DMS53 treated with DMSO at 0.1 percent for 48 hours (cell line): ENCODE measurements around the gene GCNT4.

Experiments used
- DNase-seq: peaks from one replicate; lab custom pipeline; 2025; ENCODE audit not compliant: unreplicated experiment; lab: John Stamatoyannopoulos, UW

Gene GCNT4

DNA sequence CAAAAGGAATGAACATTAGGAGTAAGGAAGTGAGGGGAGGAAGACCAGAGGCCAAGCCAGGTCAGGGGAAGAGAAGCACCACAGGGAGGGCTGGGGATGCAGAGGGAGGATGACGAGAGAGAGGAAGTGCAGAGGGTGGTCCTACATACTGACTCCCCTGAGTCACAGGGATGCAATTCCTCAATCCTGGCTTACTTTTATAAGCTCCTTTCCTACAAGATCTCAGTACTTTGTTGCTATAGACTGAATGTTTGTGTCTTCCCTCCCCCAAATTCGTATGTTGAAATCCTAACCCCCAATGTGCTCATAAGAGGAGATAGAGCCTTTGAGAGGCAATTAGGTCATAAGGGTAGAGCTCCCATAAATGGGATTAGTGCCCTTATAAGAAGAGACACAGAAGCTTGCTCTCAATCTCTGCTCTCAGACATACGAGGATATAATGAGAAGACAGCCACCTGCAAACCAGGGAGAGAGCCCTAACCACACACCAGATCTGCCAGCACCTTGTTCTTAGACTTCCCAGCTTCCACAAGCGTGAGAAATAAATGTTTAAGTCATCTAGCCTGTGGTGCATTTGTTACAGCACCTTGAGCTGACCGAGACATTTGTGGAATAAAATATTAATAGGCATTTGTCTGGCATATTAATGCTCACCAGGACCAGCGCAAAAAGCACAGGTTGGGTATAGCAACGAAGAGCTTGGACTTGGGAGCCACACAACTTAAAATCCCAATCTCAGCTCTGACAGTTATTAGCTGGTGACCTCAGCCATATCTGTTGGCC is 33.4 kb downstream of the GCNT4 start:
- no peak for DNase-seq

DNA sequence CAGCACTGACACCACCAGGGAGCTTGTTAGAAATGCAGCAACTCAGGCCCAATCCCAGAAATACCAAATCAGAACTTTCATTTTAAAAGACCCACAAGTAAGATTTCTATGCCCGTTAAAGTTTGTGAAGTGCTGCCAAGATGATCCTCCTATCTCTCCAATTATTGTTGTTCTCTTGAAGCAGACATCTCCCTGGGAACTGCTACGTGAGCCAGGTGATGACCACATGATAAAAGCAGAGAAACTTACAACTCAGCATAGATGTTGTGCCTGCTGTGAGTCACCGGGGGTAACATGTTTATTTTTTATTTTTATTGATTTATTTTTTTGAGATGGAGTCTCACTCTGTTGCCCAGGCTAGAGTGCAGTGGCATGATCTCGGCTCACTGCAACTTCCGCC is 34.4 kb downstream of the GCNT4 start:
- no peak for DNase-seq

GRCh38 chr5:75016896-75017295 is 35.5 kb downstream of the GCNT4 start:
- DNase-seq: no peak

GRCh38 chr5:75012748-75013147 is 39.6 kb downstream of the GCNT4 start:
- no peak for DNase-seq

GRCh38 chr5:75010838-75011237 is 41.5 kb downstream of the GCNT4 start:
- peak; percentile 38 for DNase-seq

DNA sequence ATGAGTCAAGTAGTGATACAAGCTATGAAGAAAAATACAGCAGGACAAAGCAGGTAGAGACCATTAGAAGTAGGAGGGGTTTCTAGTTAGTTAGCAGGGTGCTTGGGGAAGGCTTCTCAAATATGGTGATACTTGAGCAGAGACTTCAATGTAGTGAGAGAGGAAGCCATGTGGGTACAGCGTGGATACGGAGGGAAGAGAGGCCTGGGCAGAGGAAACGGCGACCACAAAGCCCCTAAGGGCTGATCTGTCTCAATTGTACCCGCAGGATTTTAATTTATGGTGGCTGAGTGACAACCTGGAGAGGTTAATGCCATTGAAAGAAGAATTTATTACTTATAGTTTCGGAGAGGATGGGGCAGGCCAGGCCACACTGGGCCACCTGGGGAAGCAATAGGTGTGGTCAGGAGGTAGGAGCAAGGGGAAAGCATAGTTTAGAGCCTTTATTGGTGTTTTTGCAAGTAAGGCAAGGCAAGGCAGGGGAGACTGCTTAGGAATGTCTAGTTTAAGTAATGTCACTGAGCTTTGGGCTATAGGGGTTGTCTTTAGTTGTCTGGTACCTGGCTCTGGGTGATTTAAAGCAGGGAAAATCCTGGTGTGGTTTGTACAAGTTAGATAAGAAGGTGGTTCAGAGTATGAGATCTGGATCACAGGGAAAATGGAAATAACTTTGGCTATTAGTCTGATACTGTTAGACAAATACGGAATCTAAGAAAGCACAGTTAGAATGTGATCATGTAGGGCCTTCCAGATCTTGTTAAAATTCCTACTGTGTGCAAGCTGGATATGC is 42.6 kb downstream of the GCNT4 start:
- no peak for DNase-seq

GRCh38 chr5:75006865-75007822 is 45.2 kb downstream of the GCNT4 start:
- no peak for DNase-seq

GRCh38 chr5:75005561-75005960 is 46.8 kb downstream of the GCNT4 start:
- DNase-seq: no peak
